IMR-90 (cell line): ENCODE results near the gene ITGAE. TPM values are rescaled to one million over a fixed set of nuclear protein-coding genes. Genes with fewer than 3 reads are reported as not detected.

Experiments used
- ATAC-seq: fragments of 200-7000 bp; cut with Tn5 transposase; 2 replicates; pipeline ENCODE4 v1.9.1; 2020; ENCODE audit warnings: low read depth, mild to moderate bottlenecking, moderate library complexity
- BruUV-seq: library from RNA; stranded (reverse); fragments of 400-500 nt; replicated peaks from 2 replicates; lab custom pipeline; 2021; lab: Mats Ljungman, UMichigan
- CTCF ChIA-PET: fragments of 300-600 bp; formaldehyde crosslinking; extraction: SDS; loops from one replicate; lab custom pipeline; 2021; ENCODE audit warnings: antibody characterized with exemption; lab: Yijun Ruan, JAX
- POLR2A ChIA-PET: fragments of 300-600 bp; sonication (Branson Sonifier 250); formaldehyde crosslinking; loops from one replicate; lab custom pipeline; 2022; ENCODE audit warnings: antibody characterized with exemption; ENCODE audit not compliant: unreplicated experiment; lab: Charles Lee
- DNase-seq: peaks from one replicate; pipeline ENCODE4 v3.0.0; 2013
- H2AFZ ChIP-seq: replicated peaks from 2 replicates; pipeline ENCODE3; 2013; ENCODE audit warnings: low read length, mild to moderate bottlenecking; ENCODE audit not compliant: poor library complexity
- H2AK5ac ChIP-seq: 2 replicates; pipeline ENCODE4 v1.6.1; 2013; ENCODE audit warnings: low read depth, low read length, inconsistent platforms
- H2AK9ac ChIP-seq: replicated peaks from 2 replicates; pipeline ENCODE3; 2013; ENCODE audit warnings: mild to moderate bottlenecking, low read depth, low read length, moderate library complexity; ENCODE audit not compliant: poor library complexity
- H2BK120ac ChIP-seq: 2 replicates; pipeline ENCODE4 v1.6.1; 2013; ENCODE audit warnings: low read depth, low read length, inconsistent platforms
- H2BK15ac ChIP-seq: 3 replicates; pipeline ENCODE4 v1.6.1; 2013; ENCODE audit warnings: low read depth, low read length, inconsistent platforms
- H2BK20ac ChIP-seq: 2 replicates; pipeline ENCODE4 v1.6.1; 2013; ENCODE audit warnings: low read depth, mild to moderate bottlenecking, inconsistent platforms, low read length, moderate library complexity
- H2BK5ac ChIP-seq: 2 replicates; pipeline ENCODE4 v1.6.1; 2013; ENCODE audit warnings: mild to moderate bottlenecking, low read depth, low read length, inconsistent platforms; ENCODE audit not compliant: poor library complexity, severe bottlenecking
- H3K14ac ChIP-seq: replicated peaks from 2 replicates; pipeline ENCODE4 v1.6.1; 2013; ENCODE audit warnings: low read depth, low read length, inconsistent platforms
- H3K18ac ChIP-seq: 2 replicates; pipeline ENCODE4 v1.6.1; 2013; ENCODE audit warnings: low read depth, low read length, control low read depth
- H3K23ac ChIP-seq: 2 replicates; pipeline ENCODE4 v1.6.1; 2013; ENCODE audit warnings: low read depth, low read length, inconsistent platforms
- H3K27ac ChIP-seq: 2 replicates; pipeline ENCODE4 v1.5.1; 2013; ENCODE audit warnings: mild to moderate bottlenecking, control low read depth, low read length; ENCODE audit not compliant: insufficient read depth
- H3K27me3 ChIP-seq: 2 replicates; pipeline ENCODE4 v1.6.1; 2013; ENCODE audit warnings: low read length; ENCODE audit not compliant: control insufficient read depth, insufficient read depth
- H3K36me3 ChIP-seq: 2 replicates; pipeline ENCODE4 v1.6.1; 2013; ENCODE audit warnings: low read length, mixed read lengths; ENCODE audit not compliant: control insufficient read depth, insufficient read depth
- H3K4ac ChIP-seq: 2 replicates; pipeline ENCODE4 v1.6.1; 2013; ENCODE audit warnings: low read depth, low read length, inconsistent platforms
- H3K4me1 ChIP-seq: 2 replicates; pipeline ENCODE4 v1.6.1; 2013; ENCODE audit warnings: low read length, mixed read lengths; ENCODE audit not compliant: control insufficient read depth, insufficient read depth
- H3K4me2 ChIP-seq: 2 replicates; pipeline ENCODE4 v1.6.1; 2013; ENCODE audit warnings: low read depth, mild to moderate bottlenecking, control low read depth, low read length, moderate library complexity
- H3K4me3 ChIP-seq: 2 replicates; pipeline ENCODE4 v1.5.1; 2013; ENCODE audit warnings: low read depth, mild to moderate bottlenecking, control low read depth, low read length, moderate library complexity; ENCODE audit not compliant: insufficient read depth
- H3K56ac ChIP-seq: 2 replicates; pipeline ENCODE4 v1.6.1; 2013; ENCODE audit warnings: low read length, inconsistent platforms; ENCODE audit not compliant: insufficient read depth; ENCODE audit errors: extremely low read depth
- H3K79me1 ChIP-seq, 2 experiments: 2 replicates each; pipeline ENCODE4 v1.6.1; 2013; ENCODE audit warnings: low read length in 2 of 2, inconsistent platforms in 1 of 2, low read depth in 1 of 2
- H3K9ac ChIP-seq: 2 replicates; pipeline ENCODE4 v1.6.1; 2013; ENCODE audit warnings: low read depth, low read length, control low read depth
- H3K9me1 ChIP-seq: 2 replicates; pipeline ENCODE4 v1.6.1; 2013; ENCODE audit warnings: low read length, inconsistent platforms; ENCODE audit not compliant: insufficient read depth
- H3K9me3 ChIP-seq: 2 replicates; pipeline ENCODE4 v1.6.1; 2013; ENCODE audit warnings: low read length; ENCODE audit not compliant: control insufficient read depth, insufficient read depth
- H4K20me1 ChIP-seq: 2 replicates; pipeline ENCODE4 v1.6.1; 2013; ENCODE audit warnings: low read length, inconsistent platforms; ENCODE audit not compliant: insufficient read depth
- H4K5ac ChIP-seq: 2 replicates; pipeline ENCODE4 v1.6.1; 2013; ENCODE audit warnings: mild to moderate bottlenecking, low read depth, low read length, control low read depth
- H4K8ac ChIP-seq, 2 experiments: 2 replicates each; pipeline ENCODE4 v1.6.1; 2013; ENCODE audit warnings: low read depth in 2 of 2, low read length in 2 of 2, control low read depth in 1 of 2, inconsistent platforms in 1 of 2
- H4K91ac ChIP-seq: 2 replicates; pipeline ENCODE4 v1.6.1; 2013; ENCODE audit warnings: low read depth, low read length, inconsistent platforms; ENCODE audit not compliant: insufficient read depth
- BHLHE40 ChIP-seq: fragments of 150-350 bp; IDR thresholded peaks from 2 replicates; pipeline ENCODE4 v1.6.1; 2016; ENCODE audit warnings: mild to moderate bottlenecking, low read depth, low read length
- CEBPB ChIP-seq: IDR thresholded peaks from 2 replicates; pipeline ENCODE4 v1.6.1; 2012; ENCODE audit warnings: low read depth, low read length, improper control_type of control experiment
- CHD1 ChIP-seq: IDR thresholded peaks from 2 replicates; pipeline ENCODE4 v1.6.1; 2012; ENCODE audit warnings: low read depth, low read length, improper control_type of control experiment
- ELK1 ChIP-seq: fragments of 150-350 bp; IDR thresholded peaks from 2 replicates; pipeline ENCODE4 v1.6.1; 2016; ENCODE audit warnings: low read depth, mild to moderate bottlenecking, low read length, moderate library complexity, borderline replicate concordance
- FOS ChIP-seq: fragments of 150-350 bp; IDR thresholded peaks from 2 replicates; pipeline ENCODE4 v1.6.1; 2016; ENCODE audit warnings: low read depth, low read length
- MAFK ChIP-seq: IDR thresholded peaks from 2 replicates; pipeline ENCODE4 v1.6.1; 2012; ENCODE audit warnings: low read depth, low read length, improper control_type of control experiment
- MAZ ChIP-seq: IDR thresholded peaks from 2 replicates; pipeline ENCODE4 v1.6.1; 2012; ENCODE audit warnings: low read depth, mild to moderate bottlenecking, low read length, improper control_type of control experiment, moderate library complexity, borderline replicate concordance
- MXI1 ChIP-seq: IDR thresholded peaks from 2 replicates; pipeline ENCODE4 v1.6.1; 2012; ENCODE audit warnings: low read depth, mild to moderate bottlenecking, low read length, moderate library complexity, borderline replicate concordance
- NFE2L2 ChIP-seq: fragments of 150-350 bp; IDR thresholded peaks from 2 replicates; pipeline ENCODE4 v1.6.1; 2016; ENCODE audit warnings: low read depth, mild to moderate bottlenecking, low read length
- POLR2A ChIP-seq: IDR thresholded peaks from 2 replicates; pipeline ENCODE4 v1.6.1; 2012; ENCODE audit warnings: mild to moderate bottlenecking, low read depth, low read length
- RAD21 ChIP-seq: IDR thresholded peaks from 2 replicates; pipeline ENCODE4 v1.6.1; 2012; ENCODE audit warnings: low read length, improper control_type of control experiment
- RCOR1 ChIP-seq: IDR thresholded peaks from 2 replicates; pipeline ENCODE4 v1.6.1; 2012; ENCODE audit warnings: mild to moderate bottlenecking, low read length, improper control_type of control experiment; ENCODE audit not compliant: insufficient replicate concordance
- RFX5 ChIP-seq: IDR thresholded peaks from 2 replicates; pipeline ENCODE4 v1.8.0; 2012; ENCODE audit warnings: low read depth, mild to moderate bottlenecking, low read length, moderate library complexity
- SMC3 ChIP-seq: fragments of 150-350 bp; IDR thresholded peaks from 2 replicates; pipeline ENCODE4 v1.6.1; 2016; ENCODE audit warnings: low read depth, mild to moderate bottlenecking, antibody characterized with exemption, low read length, moderate library complexity
- USF2 ChIP-seq: fragments of 150-350 bp; IDR thresholded peaks from 2 replicates; pipeline ENCODE4 v1.6.1; 2017; ENCODE audit warnings: mild to moderate bottlenecking, antibody characterized with exemption, low read length, low read depth
- WGBS, 2 experiments: methylation state at CpG; one replicate each; pipeline versions ENCODE4 v1.1.5 to v1.1.7; 2013; ENCODE audit warnings: missing lambda C conversion rate in 2 of 2; ENCODE audit not compliant: insufficient read length in 1 of 2; ENCODE audit errors: extremely low coverage in 2 of 2; 5-methylcytosine and 5-hydroxymethylcytosine counted together
- dilution Hi-C: fragments of 300-500 bp; cut with HindIII; formaldehyde crosslinking; loops from one replicate; pipeline ENCODE4 v1.14.3; 2018; ENCODE audit warnings: low sequenced_read_pairs; ENCODE audit not compliant: unreplicated experiment
- in situ Hi-C: fragments of 300-500 bp; cut with MboI; formaldehyde crosslinking; loops from 3 replicates; pipeline ENCODE4 v1.14.3; 2019; ENCODE audit warnings: low sequenced_read_pairs, inconsistent platforms, mixed read lengths
- intact Hi-C: fragments of 100-400 bp; cut with micrococcal nuclease; formaldehyde crosslinking; loops from 2 replicates; pipeline ENCODE4 v1.10.0; 2022
- polyA plus RNA-seq, 3 experiments: library from polyadenylated mRNA; depleted of rRNA; stranded (reverse); fragments of >200 nt; gene quantifications; 2 replicates each; pipeline ENCODE4 v1.2.3, GENCODE V29; 2012; ENCODE audit warnings: low replicate concordance in 1 of 3
- total RNA-seq: library from RNA; depleted of rRNA; stranded (reverse); fragments of >200 nt; gene quantifications from 2 replicates; pipeline ENCODE4 v1.2.3, GENCODE V29; 2012

Gene ITGAE
- total and polyA plus RNA-seq, 2 of the 4 experiments (the other 2 are of a cell fraction): 54.1 to 60.8 TPM

GRCh38 chr17:3695723-3696411, 105.1 kb downstream of the ITGAE start, which contains the start of gene P2RX5:
P2RX5 (minus strand) TSS chr17:3696155; CDS start chr17:3696005, 150 bp downstream.
- peak within 1 kb of the TSS; percentile 94 for H2AFZ ChIP-seq
- no peak within 1 kb of the TSS for H3K56ac ChIP-seq
- H2BK20ac ChIP-seq: no peak within 1 kb of the TSS
- intact Hi-C loops (loop anchor here (1.0 kb wide), 1 partner anchor 38 kb away; no protein-coding TSS in a partner anchor), in situ Hi-C loops (no loop called here), dilution Hi-C loops (no loop called here)
- H2BK120ac ChIP-seq: no peak within 1 kb of the TSS
- H3K4me3 ChIP-seq: peak within 1 kb of the TSS; percentile 79
- no peak within 1 kb of the TSS for H2BK15ac ChIP-seq
- H4K8ac ChIP-seq: peak within 1 kb of the TSS in 1 of 2 experiments; percentile 32; a peak in 2 of 4 replicates
- peak within 1 kb of the TSS; percentile 99 for H3K4me2 ChIP-seq
- no TSS peak for BruUV-seq
- H2AK9ac ChIP-seq: peak within 1 kb of the TSS; percentile 76
- no peaks in the 10 kb centered on the region for H4K20me1 ChIP-seq
- H3K36me3 ChIP-seq: no peaks in the 10 kb centered on the region
- DNase-seq (no peak), ATAC-seq (peak; percentile 82)
- H3K18ac ChIP-seq: no peak within 1 kb of the TSS
- H3K14ac ChIP-seq: no peak within 1 kb of the TSS; the same call in 1 of the 2 replicates
- peak within 1 kb of the TSS; percentile 62; the same call in 1 of the 2 replicates for H3K9ac ChIP-seq
- no peak for TF ChIP-seq NFE2L2
- no peak for TF ChIP-seq POLR2A
- TF ChIP-seq RCOR1: no peak
- no peak for TF ChIP-seq RFX5
- peak; percentile 27; the same call in 1 of the 2 replicates for TF ChIP-seq USF2
- no peak for TF ChIP-seq FOS
- no peak for TF ChIP-seq ELK1
- TF ChIP-seq MAZ: no peak; the same call in 1 of the 2 replicates
- TF ChIP-seq MAFK: no peak
- TF ChIP-seq CEBPB: no peak
- TF ChIP-seq RAD21: no peak
- peak; percentile 85 for TF ChIP-seq MXI1
- no peak for TF ChIP-seq BHLHE40
- no peak for TF ChIP-seq SMC3
- no peak for TF ChIP-seq CHD1
- peaks cover 4% of the 10 kb centered on the region; the same call in 1 of the 2 replicates for H3K4me1 ChIP-seq
- peak within 1 kb of the TSS; percentile 38; the same call in 1 of the 2 replicates for H3K23ac ChIP-seq
- H4K91ac ChIP-seq: no peak within 1 kb of the TSS
- no peak within 1 kb of the TSS for H2BK5ac ChIP-seq
- WGBS, 2 experiments: 1% methylated on average over 22 of the region's 65 CpGs; no CpG with 5 or more reads in 1 of the 2 experiments
- ChIA-PET CTCF (interaction anchor here (1.0 to 1.1 kb wide), 2 partner anchors 13 to 37 kb away, joined by 3 read pairs; no protein-coding TSS in a partner anchor), POLR2A (no interaction called here)
- no peak within 1 kb of the TSS; the same call in 1 of the 2 replicates for H3K27ac ChIP-seq
- H3K4ac ChIP-seq: no peak within 1 kb of the TSS; the same call in 1 of the 2 replicates
- H2AK5ac ChIP-seq: no peak within 1 kb of the TSS; the same call in 1 of the 2 replicates
- H3K27me3 ChIP-seq: peaks cover 17% of the 10 kb centered on the region
- H3K9me3 ChIP-seq: peaks cover 12% of the 10 kb centered on the region
- H3K9me1 ChIP-seq: no peaks in the 10 kb centered on the region
- H3K79me1 ChIP-seq: no peaks in the 10 kb centered on the region
- no peak within 1 kb of the TSS for H4K5ac ChIP-seq
